Measurements from ENCODE around the gene TFAP2A.

Gene TFAP2A

DNA sequence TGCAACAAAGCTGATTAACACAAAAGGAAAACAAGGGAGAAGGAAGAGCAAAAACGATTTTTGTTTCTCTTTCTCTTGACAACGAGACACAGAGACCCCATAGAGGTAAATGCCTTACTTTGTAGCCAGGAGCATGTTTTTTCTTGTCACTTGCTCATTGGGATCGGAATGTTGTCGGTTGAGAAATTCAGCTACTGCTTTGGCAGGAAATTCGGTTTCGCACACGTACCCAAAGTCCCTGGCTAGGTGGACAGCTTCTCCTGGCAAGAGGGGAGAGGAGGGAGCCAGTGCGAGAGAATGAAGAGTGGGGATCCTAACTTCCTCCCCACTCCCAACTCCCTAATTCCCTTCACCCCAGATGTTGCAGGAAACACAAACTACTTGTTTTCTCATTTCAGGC is 14.5 kb downstream of the TFAP2A start:
- H3K4me3 ChIP-seq (ENCODE audit: low read depth, low read length), result no peak overlapping the region
- H3K4me1 ChIP-seq, result no peaks in the 10 kb centered on the region
- DNase-seq, result no peak
- peaks cover 52% of the 10 kb centered on the region for H3K27me3 ChIP-seq
- H3K9me3 ChIP-seq, result no peaks in the 10 kb centered on the region; the same call in 1 of the 2 replicates
- H3K36me3 ChIP-seq, result no peaks in the 10 kb centered on the region
- no peak for TF ChIP-seq CTCF (IDR thresholded peaks at IDR 0.05; ENCODE audit: low read depth, low read length)

- Histone ChIP-seq H3K4me1 (no peaks in the 10 kb centered on the region), H3K27me3 (peaks cover 61% of the 10 kb centered on the region), H3K9me3 (no peaks in the 10 kb centered on the region; the same call in 1 of the 2 replicates), H3K36me3 (no peaks in the 10 kb centered on the region), H3K4me3 (ENCODE audit: low read depth, low read length) (no peak overlapping the region)
- TF ChIP-seq CTCF (IDR thresholded peaks at IDR 0.05; ENCODE audit: low read depth, low read length), result no peak
- DNase-seq, result no peak
Observed at GRCh38 chr6:10399451-10399850, 15.4 kb downstream of the TFAP2A start.

- TF ChIP-seq CTCF (IDR thresholded peaks at IDR 0.05; ENCODE audit: low read depth, low read length), result no peak
- DNase-seq, result no peak
- H3K4me1 ChIP-seq, result no peaks in the 10 kb centered on the region
- H3K36me3 ChIP-seq, result no peaks in the 10 kb centered on the region
- H3K4me3 ChIP-seq (ENCODE audit: low read depth, low read length), result no peak overlapping the region
- peaks cover 69% of the 10 kb centered on the region for H3K27me3 ChIP-seq
- no peaks in the 10 kb centered on the region for H3K9me3 ChIP-seq
Observed at GRCh38 chr6:10398446-10399218, 16.2 kb downstream of the TFAP2A start.

DNA sequence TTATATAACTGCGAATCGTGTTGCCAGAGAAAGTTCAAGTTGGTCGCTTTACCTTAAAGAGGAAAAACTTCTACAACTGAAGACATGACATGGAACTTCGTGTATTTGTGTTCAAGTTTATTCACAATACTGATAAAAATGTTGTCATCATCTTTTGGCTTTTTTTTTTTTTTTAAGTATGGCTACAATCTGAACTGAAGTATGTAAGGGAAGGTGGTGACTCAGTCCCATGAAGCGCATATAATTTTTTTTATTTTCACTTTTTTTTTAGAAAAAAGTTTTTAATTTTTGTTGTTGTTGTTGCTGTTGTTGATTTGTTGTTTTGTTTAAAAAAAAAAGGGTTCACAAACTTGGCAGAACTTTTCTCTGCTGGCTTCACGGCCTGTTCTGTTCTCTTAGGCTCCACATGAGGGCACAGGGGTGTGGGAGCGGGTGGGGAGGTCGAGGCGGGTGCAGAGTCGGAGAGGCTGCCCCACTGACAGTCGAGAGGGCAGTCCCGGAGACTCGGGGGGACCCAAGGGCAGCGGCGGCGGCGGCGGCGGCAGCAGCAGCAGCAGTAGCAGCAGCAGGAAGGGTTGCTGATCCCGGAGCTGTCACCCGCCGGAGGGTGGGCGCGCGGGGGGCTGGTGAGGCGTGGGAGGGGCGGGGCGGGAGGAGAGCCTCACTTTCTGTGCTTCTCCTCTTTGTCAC is 17.0 kb downstream of the TFAP2A start:
- TF ChIP-seq CTCF (IDR thresholded peaks at IDR 0.05; ENCODE audit: low read depth, low read length), result no peak
- Histone ChIP-seq H3K4me3 (ENCODE audit: low read depth, low read length) (no peak overlapping the region), H3K36me3 (no peaks in the 10 kb centered on the region), H3K9me3 (no peaks in the 10 kb centered on the region), H3K27me3 (peaks cover 68% of the 10 kb centered on the region), H3K4me1 (no peaks in the 10 kb centered on the region)
- no peak for DNase-seq

GRCh38 chr6:10396785-10397184 is 18.1 kb downstream of the TFAP2A start:
- Histone ChIP-seq H3K4me3 (ENCODE audit: low read depth, low read length) (no peak overlapping the region), H3K27me3 (peaks cover 68% of the 10 kb centered on the region), H3K9me3 (no peaks in the 10 kb centered on the region), H3K4me1 (no peaks in the 10 kb centered on the region), H3K36me3 (no peaks in the 10 kb centered on the region)
- no peak for DNase-seq
- TF ChIP-seq CTCF (IDR thresholded peaks at IDR 0.05; ENCODE audit: low read depth, low read length), result no peak
